ENCODE data around the gene GART.

GRCh38 chr21:33480481-33481103, 61.3 kb downstream of the GART start:
- no peak for TF ChIP-seq CTCF (IDR thresholded peaks at IDR 0.05 in 2 of 3, conservative IDR thresholded peaks at IDR 0.05 in 1 of 3; ENCODE audit: borderline replicate concordance in 1 of 3, insufficient read depth in 1 of 3, low read depth in 2 of 3, low read length in 2 of 3)
- no peak for TF ChIP-seq EZH2 (IDR thresholded peaks at IDR 0.05)
- TF ChIP-seq RAD21 (IDR thresholded peaks at IDR 0.05; ENCODE audit: low read depth), result no peak
- TF ChIP-seq POLR2A (IDR thresholded peaks at IDR 0.05; ENCODE audit: borderline replicate concordance, extremely low read depth, insufficient read depth, insufficient read length), result no peak
- TF ChIP-seq SIN3A (IDR thresholded peaks at IDR 0.05; ENCODE audit: low read depth), result no peak
- no peak for TF ChIP-seq SP1 (IDR thresholded peaks at IDR 0.05; ENCODE audit: low read depth)
- TF ChIP-seq ZFX (IDR thresholded peaks at IDR 0.05), result no peak

Measured in HCT116 (cell line).